Measurements from ENCODE around the gene G6PC2. TPM values are rescaled to one million over a fixed set of nuclear protein-coding genes. Genes with fewer than 3 reads are reported as not detected.

G6PC2 gene
- total and polyA plus RNA-seq, 9 donors = 0.57 TPM; not detected in 8

GRCh38 chr2:168915441-168916330 lies 14.6 kb downstream of the G6PC2 start:
- no peak overlapping the region for H3K27ac ChIP-seq
- peaks cover 2% of the 10 kb centered on the region for H3K4me1 ChIP-seq (ENCODE audit: insufficient read depth)
- no peak for DNase-seq
- no peak overlapping the region for H3K4me3 ChIP-seq
- H3K9me3 ChIP-seq = no peaks in the 10 kb centered on the region
- H3K36me3 ChIP-seq = no peaks in the 10 kb centered on the region
- intact Hi-C loops (cut with DNase I) = loop anchor here in 3 of 4 donors (10.0 kb wide), 2 partner anchors 141 to 571 kb away; no protein-coding TSS in a partner anchor
- H3K27me3 ChIP-seq = no peaks in the 10 kb centered on the region
- TF ChIP-seq POLR2A (IDR thresholded peaks at IDR 0.05) = no peak
- whole genome bisulfite sequencing, 3 donors = 93 to 95% (median 95%) methylated on average over 3 of the region's 3 CpGs

GRCh38 chr2:168916331-168916675 lies 15.2 kb downstream of the G6PC2 start:
- TF ChIP-seq EP300 (IDR thresholded peaks at IDR 0.05) = no peak
- no peak for TF ChIP-seq CTCF (IDR thresholded peaks at IDR 0.05)
- TF ChIP-seq POLR2A (IDR thresholded peaks at IDR 0.05) = no peak
- H3K27ac ChIP-seq = no peak overlapping the region
- no peak for DNase-seq
- intact Hi-C loops (cut with DNase I) = loop anchor here in 3 of 4 donors (10.0 kb wide), 2 partner anchors 142 to 572 kb away; no protein-coding TSS in a partner anchor
- H3K9me3 ChIP-seq = no peaks in the 10 kb centered on the region
- WGBS, 3 donors = 91 to 93% (median 92%) methylated on average over 4 of the region's 4 CpGs
- H3K36me3 ChIP-seq = no peaks in the 10 kb centered on the region
- H3K4me3 ChIP-seq = no peak overlapping the region
- peaks cover 2% of the 10 kb centered on the region for H3K4me1 ChIP-seq (ENCODE audit: insufficient read depth)
- no peaks in the 10 kb centered on the region for H3K27me3 ChIP-seq

- Histone ChIP-seq H3K27me3 (no peaks in the 10 kb centered on the region), H3K4me3 (no peak overlapping the region), H3K4me1 (ENCODE audit: insufficient read depth) (no peaks in the 10 kb centered on the region), H3K36me3 (no peaks in the 10 kb centered on the region), H3K27ac (no peak overlapping the region), H3K9me3 (no peaks in the 10 kb centered on the region)
- intact Hi-C loops (cut with DNase I) = no loop called here
- WGBS, 3 donors = 30 to 38% (median 33%) methylated on average over 4 of the region's 4 CpGs
- DNase-seq = no peak
- TF ChIP-seq EP300 (IDR thresholded peaks at IDR 0.05) (no peak), CTCF (IDR thresholded peaks at IDR 0.05) (peak; percentile 13 to 44 (median 14))
Measured at GRCh38 chr2:168920504-168921157, 19.5 kb downstream of the G6PC2 start.

GRCh38 chr2:168926621-168927386 lies 25.7 kb downstream of the G6PC2 start:
- no peaks in the 10 kb centered on the region for H3K36me3 ChIP-seq
- H3K9me3 ChIP-seq = no peaks in the 10 kb centered on the region
- H3K27ac ChIP-seq = no peak overlapping the region
- intact Hi-C loops (cut with DNase I) = no loop called here
- no peak for TF ChIP-seq EP300 (IDR thresholded peaks at IDR 0.05)
- no peak for TF ChIP-seq POLR2A (IDR thresholded peaks at IDR 0.05)
- no peak for TF ChIP-seq CTCF (IDR thresholded peaks at IDR 0.05)
- H3K27me3 ChIP-seq = no peaks in the 10 kb centered on the region
- DNase-seq = no peak
- no peaks in the 10 kb centered on the region for H3K4me1 ChIP-seq (ENCODE audit: insufficient read depth)
- H3K4me3 ChIP-seq = no peak overlapping the region
- WGBS, 3 donors = 60 to 63% (median 61%) methylated on average over 3 of the region's 3 CpGs

Data from ovary (tissue), 9 donors.